Esophagus muscularis mucosa (tissue), 4 donors: Measurements from ENCODE around the gene RSPH3. TPM values are rescaled to one million over a fixed set of nuclear protein-coding genes. Genes with fewer than 3 reads are reported as not detected.

ENCODE experiments used
- DNase-seq: peaks from one replicate; pipeline ENCODE4 v3.0.0-alpha.2; 2017; ENCODE audit errors: extremely low spot score
- H3K27ac ChIP-seq, 4 donors: fragments of 200-600 bp; sonication (generic); replicated peaks in 1 of 4; 1 replicate in 3 of 4; 2 replicates in 1 of 4; pipeline ENCODE4 v1.5.1; 2016 to 2019; ENCODE audit warnings: mild to moderate bottlenecking in 1 of 4
- H3K27me3 ChIP-seq, 4 donors: fragments of 200-600 bp; sonication (generic); one replicate each; pipeline versions ENCODE4 v1.5.1 to v1.6.0; 2016 to 2019
- H3K36me3 ChIP-seq, 4 donors: fragments of 200-600 bp; sonication (generic); one replicate each; pipeline ENCODE4 v1.5.1; 2016 to 2019
- H3K4me1 ChIP-seq, 4 donors: fragments of 200-600 bp; sonication (generic); one replicate each; pipeline ENCODE4 v1.5.1; 2016 to 2019
- H3K4me3 ChIP-seq, 4 donors: fragments of 200-600 bp; sonication (generic); 1 replicate in 2 of 4; 2 replicates in 2 of 4; pipeline ENCODE4 v1.5.1; 2016 to 2019; ENCODE audit warnings: mild to moderate bottlenecking in 4 of 4, moderate library complexity in 1 of 4
- H3K9me3 ChIP-seq, 4 donors: fragments of 200-600 bp; sonication (generic); 1 replicate in 3 of 4; 2 replicates in 1 of 4; pipeline ENCODE4 v1.5.1; 2016 to 2019
- CTCF ChIP-seq, 3 experiments: fragments of 200-600 bp in 2 of 3; fragments of 450-650 bp in 1 of 3; sonication (generic) in 2 of 3; IDR thresholded peaks; one replicate each; pipeline ENCODE4 v1.5.1; 2017 to 2019; ENCODE audit warnings: antibody characterized with exemption in 3 of 3, mild to moderate bottlenecking in 2 of 3, moderate library complexity in 1 of 3
- EP300 ChIP-seq: sonication (generic); formaldehyde crosslinking; IDR thresholded peaks from one replicate; pipeline ENCODE4 v1.6.1; 2017; ENCODE audit warnings: antibody characterized with exemption
- POLR2A ChIP-seq: fragments of 450-650 bp; IDR thresholded peaks from one replicate; pipeline ENCODE4 v1.6.1; 2017; ENCODE audit warnings: antibody characterized with exemption, moderate library complexity, mild to moderate bottlenecking, low read depth
- POLR2AphosphoS5 ChIP-seq, 2 donors: sonication (generic); formaldehyde crosslinking; IDR thresholded peaks; one replicate each; pipeline ENCODE4 v1.6.1; 2017; ENCODE audit warnings: antibody characterized with exemption in 2 of 2
- WGBS: methylation state at CpG from one replicate; pipeline ENCODE4 v1.1.5; 2018; 5-methylcytosine and 5-hydroxymethylcytosine counted together
- intact Hi-C: fragments of 100-400 bp; cut with DNase I; formaldehyde crosslinking; loops from one replicate; pipeline ENCODE4 v1.15.1; 2023
- total RNA-seq, 4 donors: library from RNA; depleted of rRNA; stranded (reverse); fragments of >200 nt; gene quantifications; one replicate each; pipeline versions ENCODE4 v1.1.0 to v1.2.1, GENCODE V29; 2016

The RSPH3 gene
- total RNA-seq, 4 donors from 2014 or later = 10.6 to 21.5 (median 18.1) TPM

DNA sequence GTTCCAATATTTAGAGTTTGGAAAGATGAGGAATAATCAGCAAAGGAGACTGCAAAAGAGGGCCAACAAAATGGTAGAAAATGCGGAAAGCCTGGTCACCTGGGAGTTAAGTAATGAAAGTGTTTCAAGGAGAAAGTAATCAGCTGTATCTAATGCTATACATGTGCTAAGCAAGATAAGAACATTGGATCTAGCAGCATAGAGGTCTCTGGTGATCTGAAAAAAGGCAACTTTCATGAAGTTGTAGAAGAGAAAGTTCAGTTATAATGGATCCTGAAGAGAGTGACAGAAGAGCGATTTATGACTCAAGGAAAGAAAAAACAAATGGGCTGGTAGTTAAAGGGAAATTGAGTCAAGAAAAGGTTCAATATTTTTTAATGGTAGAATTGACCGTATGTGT, 4.6 kb upstream of the RSPH3 start:
- no peak overlapping the region for H3K4me3 ChIP-seq
- 86% methylated on average over 3 of the region's 3 CpGs for WGBS
- TF ChIP-seq POLR2AphosphoS5 (IDR thresholded peaks at IDR 0.05) (no peak), EP300 (no peak), CTCF (IDR thresholded peaks at IDR 0.05) (no peak), POLR2A (no peak)
- H3K9me3 ChIP-seq = no peaks in the 10 kb centered on the region
- no peak overlapping the region for H3K27ac ChIP-seq
- H3K36me3 ChIP-seq = no peaks in the 10 kb centered on the region
- intact Hi-C loops = no loop called here
- DNase-seq = no peak
- H3K4me1 ChIP-seq = peaks cover 5 to 11% (median 9%) of the 10 kb centered on the region in 4 donors
- no peaks in the 10 kb centered on the region for H3K27me3 ChIP-seq

- TF ChIP-seq POLR2A (no peak), POLR2AphosphoS5 (IDR thresholded peaks at IDR 0.05) (no peak), EP300 (no peak), CTCF (IDR thresholded peaks at IDR 0.05) (no peak)
- peaks cover 5 to 20% (median 17%) of the 10 kb centered on the region in 4 donors for H3K4me1 ChIP-seq
- H3K27ac ChIP-seq = no peak overlapping the region
- no peaks in the 10 kb centered on the region for H3K9me3 ChIP-seq
- no peak for DNase-seq
- 94% methylated on average over 12 of the region's 12 CpGs for WGBS
- intact Hi-C loops = no loop called here
- no peaks in the 10 kb centered on the region for H3K27me3 ChIP-seq
- H3K4me3 ChIP-seq = no peak overlapping the region
- no peaks in the 10 kb centered on the region for H3K36me3 ChIP-seq
These were observed 2.6 kb upstream of the RSPH3 start for GRCh38 chr6:159002432-159003155.

DNA sequence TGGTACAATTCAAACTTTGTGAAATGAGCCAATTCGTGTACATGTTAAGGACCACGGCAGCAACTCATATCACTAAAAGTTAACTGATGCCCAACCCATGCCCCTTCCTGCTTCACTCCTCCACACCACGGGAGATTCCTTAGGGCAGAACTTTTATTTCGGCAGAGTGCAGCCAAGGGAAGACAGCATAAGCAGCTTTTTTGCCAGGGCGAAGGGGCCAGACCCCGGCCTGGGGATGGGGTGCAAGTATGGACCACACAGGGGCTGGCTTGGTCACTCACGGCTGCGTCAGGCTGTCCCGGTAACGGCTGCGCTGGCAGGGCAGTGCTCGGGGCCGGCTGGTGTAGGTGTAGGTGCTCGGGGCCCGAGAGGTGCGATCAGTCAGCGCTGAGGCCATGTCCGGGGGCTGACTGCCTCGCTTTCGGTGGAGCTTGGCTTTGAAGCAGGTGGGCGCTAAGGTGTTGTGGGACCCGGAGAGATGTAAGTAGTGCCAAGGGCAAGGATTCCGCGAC, 792 bp downstream of the RSPH3 start:
- Histone ChIP-seq H3K27ac (peak overlapping the region; percentile 79 to 91 (median 84)), H3K4me1 (peaks cover 5 to 20% (median 17%) of the 10 kb centered on the region in 4 donors), H3K4me3 (peak overlapping the region; percentile 74 to 82 (median 76)), H3K27me3 (no peaks in the 10 kb centered on the region), H3K9me3 (no peaks in the 10 kb centered on the region), H3K36me3 (no peaks in the 10 kb centered on the region)
- TF ChIP-seq EP300 (no peak), POLR2AphosphoS5 (IDR thresholded peaks at IDR 0.05) (no peak), CTCF (IDR thresholded peaks at IDR 0.05) (no peak), POLR2A (no peak)
- 1% methylated on average over 15 of the region's 24 CpGs for WGBS
- intact Hi-C loops = no loop called here
- DNase-seq = no peak

DNA sequence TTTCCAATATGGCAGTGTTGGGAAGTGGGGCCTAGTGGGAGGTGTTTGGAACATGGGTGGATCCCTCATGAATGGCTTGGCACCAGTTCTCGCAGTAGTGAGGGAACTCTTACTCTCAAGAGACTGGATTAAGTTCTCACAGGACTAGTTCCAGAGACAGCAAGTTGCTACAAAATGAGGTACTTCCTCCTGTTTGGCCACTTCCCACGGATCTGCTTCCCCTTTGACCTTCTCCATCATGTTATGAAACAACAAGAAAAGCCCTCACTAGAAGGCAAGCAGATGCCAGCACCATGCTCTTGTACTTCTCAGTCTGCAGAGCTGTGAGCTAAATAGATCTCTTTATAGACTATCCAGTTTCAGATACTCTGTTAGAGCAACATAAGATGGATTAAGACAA, 3.1 kb downstream of the RSPH3 start:
- intact Hi-C loops = no loop called here
- peaks cover 5 to 20% (median 17%) of the 10 kb centered on the region in 4 donors for H3K4me1 ChIP-seq

More for the DNA sequence above, 3.1 kb downstream of the RSPH3 start:
- H3K27me3 ChIP-seq = no peaks in the 10 kb centered on the region
- no peaks in the 10 kb centered on the region for H3K9me3 ChIP-seq
- 68% methylated on average over 2 of the region's 2 CpGs for WGBS
- peaks cover 0 to 10% (median 3%) of the 10 kb centered on the region in 4 donors for H3K36me3 ChIP-seq
- no peak for TF ChIP-seq POLR2A
- TF ChIP-seq CTCF (IDR thresholded peaks at IDR 0.05) = no peak
- no peak for TF ChIP-seq POLR2AphosphoS5 (IDR thresholded peaks at IDR 0.05)
- TF ChIP-seq EP300 = no peak
- no peak overlapping the region for H3K27ac ChIP-seq
- no peak for DNase-seq
- no peak overlapping the region for H3K4me3 ChIP-seq
